HepG2 (cell line): ENCODE measurements around the gene WNT2B. TPM values are rescaled to one million over a fixed set of nuclear protein-coding genes. Genes with fewer than 3 reads are reported as not detected.

ENCODE experiments used
- ATAC-seq: fragments of 200-7000 bp; cut with Tn5 transposase; 3 replicates; pipeline ENCODE4 v1.9.1; 2020; ENCODE audit warnings: mild to moderate bottlenecking, moderate library complexity
- BruUV-seq: library from RNA; stranded (reverse); fragments of 400-500 nt; replicated peaks from 2 replicates; lab custom pipeline; 2021; lab: Mats Ljungman, UMichigan
- CTCF ChIA-PET: fragments of 300-600 bp; formaldehyde crosslinking; extraction: SDS; loops from one replicate; lab custom pipeline; 2021; ENCODE audit warnings: low total read pairs, inconsistent platforms, low intra/inter-chr PET ratio; lab: Yijun Ruan, JAX
- POLR2A ChIA-PET: fragments of 350-600 bp; sonication (Branson Sonifier 250); formaldehyde crosslinking; loops from one replicate; lab custom pipeline; 2020; ENCODE audit warnings: antibody characterized with exemption, inconsistent platforms; lab: Yijun Ruan, JAX
- DNase-seq: peaks from one replicate; pipeline ENCODE4 v3.0.0-alpha.2; 2015; ENCODE audit warnings: low spot score
- FAIRE-seq: peaks from 3 replicates; lab custom pipeline; 2011; peaks lifted over from hg19 to GRCh38; lab: Jason Lieb, UNC
- H2AFZ ChIP-seq: one replicate; pipeline ENCODE4 v1.6.1; 2011; ENCODE audit warnings: low read length, inconsistent platforms
- H3K27ac ChIP-seq: fragments of 300-600 bp; 3 replicates; pipeline ENCODE4 v1.8.0; 2011; ENCODE audit warnings: mixed run types, mild to moderate bottlenecking, mixed read lengths, low read length, inconsistent platforms; ENCODE audit not compliant: insufficient read depth; ENCODE audit errors: extremely low read length
- H3K27me3 ChIP-seq, 2 experiments: fragments of 200-600 bp in 1 of 2; 2 replicates in 1 of 2; 3 replicates in 1 of 2; pipeline versions ENCODE4 v1.6.0 to v1.8.0; 2011; ENCODE audit warnings: low read length in 2 of 2, mild to moderate bottlenecking in 2 of 2, moderate library complexity in 2 of 2, inconsistent platforms in 1 of 2; ENCODE audit not compliant: insufficient read depth in 2 of 2, control insufficient read depth in 1 of 2
- H3K36me3 ChIP-seq, 2 experiments: fragments of 200-600 bp in 1 of 2; replicated peaks in 1 of 2; 2 replicates in 1 of 2; 3 replicates in 1 of 2; pipeline versions ENCODE4 v1.5.1 to v1.8.0; 2011; ENCODE audit warnings: low read length in 2 of 2, inconsistent platforms in 1 of 2; ENCODE audit not compliant: insufficient read depth in 2 of 2, control insufficient read depth in 1 of 2
- H3K4me1 ChIP-seq: 2 replicates; pipeline ENCODE4 v1.5.1; 2012; ENCODE audit warnings: low read length, inconsistent platforms; ENCODE audit not compliant: insufficient read depth
- H3K4me2 ChIP-seq: 2 replicates; pipeline ENCODE4 v1.6.0; 2011; ENCODE audit warnings: low read depth, low read length, inconsistent platforms
- H3K4me3 ChIP-seq, 3 experiments: fragments of 200-600 bp in 1 of 3; sonication (generic), shearing (Covaris generic) in 1 of 3; replicated peaks in 1 of 3; 2 replicates each; pipeline ENCODE4 v1.5.1; 2011 to 2016; ENCODE audit warnings: low read length in 3 of 3, inconsistent platforms in 2 of 3, low read depth in 2 of 3, mild to moderate bottlenecking in 2 of 3, control low read depth in 1 of 3, mixed read lengths in 1 of 3; ENCODE audit not compliant: insufficient read depth in 1 of 3
- H3K79me2 ChIP-seq: one replicate; pipeline ENCODE4 v1.6.1; 2011; ENCODE audit warnings: low read length, inconsistent platforms; ENCODE audit not compliant: insufficient read depth
- H3K9ac ChIP-seq: 2 replicates; pipeline ENCODE4 v1.6.0; 2011; ENCODE audit warnings: mild to moderate bottlenecking, low read depth, low read length, inconsistent platforms; ENCODE audit not compliant: insufficient read depth
- H3K9me3 ChIP-seq: 2 replicates; pipeline ENCODE4 v1.5.1; 2012; ENCODE audit warnings: mild to moderate bottlenecking, low read length
- H4K20me1 ChIP-seq: 2 replicates; pipeline ENCODE4 v1.6.0; 2011; ENCODE audit warnings: inconsistent platforms, mild to moderate bottlenecking, low read length, moderate library complexity; ENCODE audit not compliant: insufficient read depth
- HNF4G ChIP-seq, 2 experiments: sonication (generic) in 1 of 2; formaldehyde crosslinking in 1 of 2; IDR thresholded peaks; 2 replicates each; pipeline versions ENCODE4 v1.4.0 to v1.6.1; 2011 to 2020; ENCODE audit warnings: borderline replicate concordance in 2 of 2, low read depth in 2 of 2, mild to moderate bottlenecking in 2 of 2, low read length in 1 of 2, missing genetic modification reagents in 1 of 2, moderate library complexity in 1 of 2
- NFRKB ChIP-seq: fragments of 450-650 bp; IDR thresholded peaks from 2 replicates; pipeline ENCODE4 v1.6.1; 2017
- RERE ChIP-seq: IDR thresholded peaks from 2 replicates; pipeline ENCODE4 v1.6.1; 2016; ENCODE audit warnings: low read depth, missing genetic modification reagents, missing compliant biosample characterization
- RNF2 ChIP-seq: fragments of 450-650 bp; conservative IDR thresholded peaks from 2 replicates; pipeline ENCODE4 v1.6.1; 2016; ENCODE audit warnings: low read depth
- YEATS4 ChIP-seq: sonication (generic); formaldehyde crosslinking; IDR thresholded peaks from 2 replicates; pipeline ENCODE4 v1.4.0; 2020; ENCODE audit warnings: missing genetic modification reagents, borderline replicate concordance
- WGBS: methylation state at CpG from one replicate; pipeline ENCODE4 v1.1.6; 2017; ENCODE audit warnings: low lambda C conversion rate; 5-methylcytosine and 5-hydroxymethylcytosine counted together
- in situ Hi-C: cut with HindIII; loops from 2 replicates; pipeline ENCODE4 v1.10.0; 2017; ENCODE audit warnings: low pct_unique_long_range_greater_than_20kb; ENCODE audit not compliant: extremely low pct_ligation_motif_present
- intact Hi-C: fragments of 100-400 bp; cut with micrococcal nuclease; formaldehyde crosslinking; loops from one replicate; pipeline ENCODE4 v1.10.0; 2022; ENCODE audit not compliant: unreplicated experiment
- polyA plus RNA-seq, 8 experiments: library from polyadenylated mRNA; depleted of rRNA in 3 of 8; stranded (reverse) in 7 of 8; unstranded in 1 of 8; fragments of >200 nt; fragmentation: Illumina TruSeq in 4 of 8; extraction: Trizol in 4 of 8; gene quantifications; 2 replicates each; pipeline versions ENCODE4 v1.2.1 to v1.2.3, GENCODE V29; 2011 to 2016; ENCODE audit warnings: low read depth in 4 of 8, missing spikeins in 1 of 8, mixed read lengths in 1 of 8; ENCODE audit not compliant: insufficient read depth in 1 of 8
- total RNA-seq, 5 experiments: library from RNA; depleted of rRNA; stranded (reverse); fragments of >200 nt; fragmentation: Illumina TruSeq; extraction: Trizol; gene quantifications; 2 replicates each; pipeline ENCODE4 v1.2.3, GENCODE V29; 2016; ENCODE audit warnings: low read depth in 1 of 5
- TF ChIP-seq, protein P1 (sequence below): sonication (generic); formaldehyde crosslinking; IDR thresholded peaks from 2 replicates; pipeline ENCODE4 v1.4.0; 2020; ENCODE audit warnings: missing genetic modification reagents
- TF ChIP-seq, protein P2 (sequence below): sonication (generic); formaldehyde crosslinking; conservative IDR thresholded peaks from 2 replicates; pipeline ENCODE4 v1.4.0; 2020; ENCODE audit warnings: missing genetic modification reagents

The WNT2B gene
- total and polyA plus RNA-seq, 2 of the 13 experiments (the other 11 are each of a cell fraction or from before 2014, with no cell fraction given), result 0.11 to 0.32 TPM

DNA sequence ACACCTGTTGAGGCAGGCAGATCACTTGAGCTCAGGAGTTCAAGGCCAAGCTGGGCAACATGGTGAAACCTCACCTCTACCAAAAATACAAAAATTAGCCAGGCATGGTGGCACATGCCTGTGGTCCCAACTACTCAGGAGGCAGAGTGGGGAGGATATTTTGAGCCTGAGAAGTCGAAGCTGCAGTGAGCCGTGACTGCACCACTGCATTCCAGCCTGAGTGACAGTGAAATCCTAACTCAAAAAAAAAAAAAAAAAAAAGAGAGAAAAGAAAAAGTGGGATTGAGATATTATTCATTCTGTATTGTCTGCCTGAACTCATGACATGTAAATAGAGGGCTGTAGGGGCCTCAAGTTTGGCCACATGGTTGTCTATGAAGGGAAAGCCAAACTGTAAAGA lies 37.3 kb downstream of the WNT2B start (continued):
- TF ChIP-seq, protein P1, sequence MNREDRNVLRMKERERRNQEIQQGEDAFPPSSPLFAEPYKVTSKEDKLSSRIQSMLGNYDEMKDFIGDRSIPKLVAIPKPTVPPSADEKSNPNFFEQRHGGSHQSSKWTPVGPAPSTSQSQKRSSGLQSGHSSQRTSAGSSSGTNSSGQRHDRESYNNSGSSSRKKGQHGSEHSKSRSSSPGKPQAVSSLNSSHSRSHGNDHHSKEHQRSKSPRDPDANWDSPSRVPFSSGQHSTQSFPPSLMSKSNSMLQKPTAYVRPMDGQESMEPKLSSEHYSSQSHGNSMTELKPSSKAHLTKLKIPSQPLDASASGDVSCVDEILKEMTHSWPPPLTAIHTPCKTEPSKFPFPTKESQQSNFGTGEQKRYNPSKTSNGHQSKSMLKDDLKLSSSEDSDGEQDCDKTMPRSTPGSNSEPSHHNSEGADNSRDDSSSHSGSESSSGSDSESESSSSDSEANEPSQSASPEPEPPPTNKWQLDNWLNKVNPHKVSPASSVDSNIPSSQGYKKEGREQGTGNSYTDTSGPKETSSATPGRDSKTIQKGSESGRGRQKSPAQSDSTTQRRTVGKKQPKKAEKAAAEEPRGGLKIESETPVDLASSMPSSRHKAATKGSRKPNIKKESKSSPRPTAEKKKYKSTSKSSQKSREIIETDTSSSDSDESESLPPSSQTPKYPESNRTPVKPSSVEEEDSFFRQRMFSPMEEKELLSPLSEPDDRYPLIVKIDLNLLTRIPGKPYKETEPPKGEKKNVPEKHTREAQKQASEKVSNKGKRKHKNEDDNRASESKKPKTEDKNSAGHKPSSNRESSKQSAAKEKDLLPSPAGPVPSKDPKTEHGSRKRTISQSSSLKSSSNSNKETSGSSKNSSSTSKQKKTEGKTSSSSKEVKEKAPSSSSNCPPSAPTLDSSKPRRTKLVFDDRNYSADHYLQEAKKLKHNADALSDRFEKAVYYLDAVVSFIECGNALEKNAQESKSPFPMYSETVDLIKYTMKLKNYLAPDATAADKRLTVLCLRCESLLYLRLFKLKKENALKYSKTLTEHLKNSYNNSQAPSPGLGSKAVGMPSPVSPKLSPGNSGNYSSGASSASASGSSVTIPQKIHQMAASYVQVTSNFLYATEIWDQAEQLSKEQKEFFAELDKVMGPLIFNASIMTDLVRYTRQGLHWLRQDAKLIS (CRISPR knock-in tag), result no peak
- TF ChIP-seq YEATS4 (CRISPR knock-in tag), result no peak
- TF ChIP-seq HNF4G (IDR thresholded peaks at IDR 0.05; ENCODE audit: borderline replicate concordance, low read depth, low read length), result no peak
- TF ChIP-seq HNF4G (CRISPR knock-in tag; IDR thresholded peaks at IDR 0.05; ENCODE audit: borderline replicate concordance, low read depth), result no peak
- TF ChIP-seq, protein P2, sequence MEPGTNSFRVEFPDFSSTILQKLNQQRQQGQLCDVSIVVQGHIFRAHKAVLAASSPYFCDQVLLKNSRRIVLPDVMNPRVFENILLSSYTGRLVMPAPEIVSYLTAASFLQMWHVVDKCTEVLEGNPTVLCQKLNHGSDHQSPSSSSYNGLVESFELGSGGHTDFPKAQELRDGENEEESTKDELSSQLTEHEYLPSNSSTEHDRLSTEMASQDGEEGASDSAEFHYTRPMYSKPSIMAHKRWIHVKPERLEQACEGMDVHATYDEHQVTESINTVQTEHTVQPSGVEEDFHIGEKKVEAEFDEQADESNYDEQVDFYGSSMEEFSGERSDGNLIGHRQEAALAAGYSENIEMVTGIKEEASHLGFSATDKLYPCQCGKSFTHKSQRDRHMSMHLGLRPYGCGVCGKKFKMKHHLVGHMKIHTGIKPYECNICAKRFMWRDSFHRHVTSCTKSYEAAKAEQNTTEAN (CRISPR knock-in tag), result no peak
- no peak for TF ChIP-seq NFRKB
- TF ChIP-seq RNF2, result no peak

DNA sequence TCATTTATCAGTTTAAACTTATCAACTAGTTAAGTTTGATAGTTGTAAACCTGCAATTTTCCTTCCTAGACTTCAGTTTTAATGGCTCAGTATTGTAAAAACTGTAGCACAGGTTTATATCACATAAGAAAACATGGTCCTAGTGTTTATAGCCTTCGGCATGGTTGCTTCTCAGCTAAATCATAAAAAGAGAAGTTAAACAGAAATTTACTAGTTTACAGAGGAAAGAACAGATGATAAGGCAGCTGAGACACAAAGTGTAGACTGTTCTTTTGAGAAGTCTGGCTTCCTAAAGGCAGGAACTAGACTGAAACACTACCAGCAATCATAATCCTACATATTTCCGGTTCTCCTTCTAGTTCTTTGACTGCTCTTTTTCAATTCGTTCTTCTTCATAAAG lies 39.8 kb downstream of the WNT2B start:
- Histone ChIP-seq H3K36me3 (no peaks in the 10 kb centered on the region), H3K27ac (no peak overlapping the region), H3K4me3 (no peak overlapping the region), H2AFZ (no peak overlapping the region), H3K4me1 (no peaks in the 10 kb centered on the region), H3K27me3 (no peaks in the 10 kb centered on the region), H3K4me2 (no peak overlapping the region), H3K9me3 (no peaks in the 10 kb centered on the region), H3K9ac (no peak overlapping the region)
- in situ Hi-C loops, result no loop called here
- DNase-seq (no peak), ATAC-seq (no peak)
- BruUV-seq, result no TSS peak
- TF ChIP-seq RERE (CRISPR knock-in tag), result no peak
- TF ChIP-seq, all 625 proteins: peak for 0
- FAIRE-seq, result no peak
- no peaks in the 10 kb centered on the region for H3K79me2 ChIP-seq
- H4K20me1 ChIP-seq, result no peaks in the 10 kb centered on the region
- ChIA-PET CTCF (no interaction called here), POLR2A (interaction anchor here (1.1 kb wide), 1 partner anchor 59 kb away, joined by 3 read pairs; no protein-coding TSS in a partner anchor)
- WGBS, result 95% methylated on average over 3 of the region's 3 CpGs
- intact Hi-C loops, result no loop called here
